Measurements from ENCODE around the gene WWP2. TPM values are rescaled to one million over a fixed set of nuclear protein-coding genes. Genes with fewer than 3 reads are reported as not detected.
"Not testable (repeated sequence)": the region's sequence is repeated elsewhere in the genome, so short reads cannot be mapped to it uniquely, and the experiment has no call there.

Gene WWP2
- total and polyA plus RNA-seq, 9 donors: 22.5 to 49.4 (median 39.3) TPM

DNA sequence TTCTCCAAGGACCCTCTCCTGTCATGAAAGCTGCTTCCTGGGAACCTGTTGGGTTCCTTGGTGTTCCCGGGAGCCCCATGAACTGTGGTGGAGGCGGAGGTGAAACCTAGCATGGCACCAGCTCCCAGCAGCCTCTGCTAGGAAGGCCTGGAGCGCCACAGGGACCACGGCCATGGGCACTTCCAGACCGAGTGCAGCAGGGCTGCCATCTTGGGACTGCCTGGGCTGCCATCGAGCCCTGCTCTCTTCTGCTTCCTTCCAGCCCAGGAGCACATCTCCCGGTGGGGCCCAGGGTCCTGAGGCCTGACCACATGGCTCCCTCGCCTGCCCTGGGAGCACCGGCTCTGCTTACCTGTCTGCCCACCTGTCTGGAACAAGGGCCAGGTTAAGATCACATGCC is 201.2 kb downstream of the WWP2 start:
- 89% methylated on average over 6 of the region's 9 CpGs; no CpG with 5 or more reads in 2 of the 3 donors for WGBS, 3 donors

DNA sequence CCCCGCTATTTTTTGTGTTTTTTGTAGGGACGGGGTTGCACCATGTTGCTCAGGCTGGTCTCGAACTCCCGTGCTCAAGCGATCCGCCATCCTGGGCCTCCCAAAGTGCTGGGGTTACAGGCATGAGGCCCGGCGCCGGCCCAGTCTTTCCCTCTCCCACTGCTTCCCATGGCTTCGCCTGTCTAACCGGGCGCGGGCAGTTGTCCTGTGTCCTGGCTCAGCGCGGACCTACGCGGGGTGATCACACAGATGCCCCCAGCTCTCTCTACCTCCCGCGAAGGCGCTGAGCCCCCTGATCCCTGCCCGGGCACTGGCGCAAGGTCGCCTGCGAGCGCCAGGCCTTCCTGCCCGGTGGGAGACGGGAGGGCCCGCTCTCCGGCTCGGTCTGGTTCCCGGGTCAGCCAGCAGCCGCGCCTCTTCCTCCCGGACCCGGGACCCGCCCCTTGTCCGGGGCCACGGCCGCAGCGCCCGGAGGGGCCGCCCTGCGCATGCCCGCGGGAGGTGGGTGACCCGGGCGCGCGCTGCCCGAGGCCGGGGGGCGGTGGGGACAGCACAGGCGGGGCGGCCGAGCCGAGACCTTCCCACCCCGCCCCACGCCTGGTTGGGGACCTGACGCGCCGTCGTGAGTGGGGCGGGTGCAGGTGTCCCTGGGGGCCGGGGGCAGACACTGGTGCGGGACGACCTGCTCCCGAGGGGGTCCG is 203.0 kb downstream of the WWP2 start:
- H3K27ac ChIP-seq: peak overlapping the region in 1 of 2 donors; percentile 33
- H3K36me3 ChIP-seq; H3K27me3 ChIP-seq; H3K4me1 ChIP-seq (ENCODE audit: insufficient read depth); intact Hi-C loops (cut with DNase I); H3K9me3 ChIP-seq: not testable (repeated sequence)
- 15 to 63% (median 33%) methylated on average over 6 to 53 of the region's 68 CpGs for WGBS, 3 donors
- DNase-seq: peak; percentile 26 to 82 (median 63)
- H3K4me3 ChIP-seq: peak overlapping the region; percentile 39

More for the DNA sequence above, 201.2 kb downstream of the WWP2 start:
- H3K4me1 ChIP-seq (ENCODE audit: insufficient read depth); H3K36me3 ChIP-seq; intact Hi-C loops (cut with DNase I); H3K9me3 ChIP-seq; H3K4me3 ChIP-seq; H3K27ac ChIP-seq; DNase-seq; H3K27me3 ChIP-seq: not testable (repeated sequence)

GRCh38 chr16:69965661-69966054 is 203.5 kb downstream of the WWP2 start:
- Histone ChIP-seq H3K4me3 (peak overlapping the region; percentile 39), H3K27ac (peak overlapping the region in 1 of 2 donors; percentile 33)
- H3K27me3 ChIP-seq; DNase-seq; H3K36me3 ChIP-seq; H3K9me3 ChIP-seq; H3K4me1 ChIP-seq (ENCODE audit: insufficient read depth); intact Hi-C loops (cut with DNase I): not testable (repeated sequence)
- WGBS, 3 donors: 13 to 18% methylated on average over 5 to 6 of the region's 24 CpGs; no CpG with 5 or more reads in 1 of the 3 donors

- H3K36me3 ChIP-seq; intact Hi-C loops (cut with DNase I); H3K4me3 ChIP-seq; H3K9me3 ChIP-seq; H3K4me1 ChIP-seq (ENCODE audit: insufficient read depth); H3K27ac ChIP-seq; H3K27me3 ChIP-seq; DNase-seq: not testable (repeated sequence)
- WGBS, 3 donors: no CpG with 5 or more reads among the region's 5 CpGs
These were observed 205.6 kb downstream of the WWP2 start for GRCh38 chr16:69967688-69968087.

DNA sequence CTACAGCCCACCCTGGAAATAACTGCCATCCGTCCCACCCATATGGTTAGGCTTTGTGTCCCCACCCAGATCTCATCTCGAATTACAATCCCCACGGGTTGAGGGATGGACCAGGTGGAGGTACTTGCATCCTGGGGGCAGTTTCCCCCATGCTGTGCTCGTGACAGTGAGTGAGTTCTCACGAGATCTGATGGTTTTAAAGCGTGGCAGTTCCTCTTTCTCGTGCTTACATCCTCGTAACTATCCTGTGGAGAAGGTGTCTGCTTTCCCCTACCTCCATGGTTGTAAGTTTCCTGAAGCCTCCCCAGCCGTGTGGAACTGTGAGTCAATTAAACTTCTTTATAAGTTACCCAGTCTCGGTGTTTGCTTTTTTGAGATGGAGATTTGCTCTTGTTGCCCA is 206.0 kb downstream of the WWP2 start:
- H3K4me3 ChIP-seq; H3K27ac ChIP-seq; DNase-seq; H3K9me3 ChIP-seq; H3K27me3 ChIP-seq; H3K36me3 ChIP-seq; intact Hi-C loops (cut with DNase I); H3K4me1 ChIP-seq (ENCODE audit: insufficient read depth): not testable (repeated sequence)
- WGBS, 3 donors: no CpG with 5 or more reads among the region's 10 CpGs

GRCh38 chr16:69969657-69970056 is 207.5 kb downstream of the WWP2 start:
- H3K27me3 ChIP-seq; H3K4me1 ChIP-seq (ENCODE audit: insufficient read depth); H3K27ac ChIP-seq; H3K36me3 ChIP-seq; H3K9me3 ChIP-seq; intact Hi-C loops (cut with DNase I); DNase-seq; H3K4me3 ChIP-seq: not testable (repeated sequence)
- WGBS, 3 donors: 86 to 92% (median 88%) methylated on average over 2 to 4 of the region's 4 CpGs

GRCh38 chr16:69972120-69972519 is 210.0 kb downstream of the WWP2 start:
- H3K27ac ChIP-seq; H3K36me3 ChIP-seq; H3K4me3 ChIP-seq; intact Hi-C loops (cut with DNase I); H3K4me1 ChIP-seq (ENCODE audit: insufficient read depth); H3K27me3 ChIP-seq; H3K9me3 ChIP-seq; DNase-seq: not testable (repeated sequence)
- WGBS, 3 donors: 82 to 86% (median 83%) methylated on average over 2 to 5 of the region's 7 CpGs

- H3K36me3 ChIP-seq; DNase-seq; intact Hi-C loops (cut with DNase I); H3K4me1 ChIP-seq (ENCODE audit: insufficient read depth); H3K27ac ChIP-seq; H3K27me3 ChIP-seq; H3K4me3 ChIP-seq; H3K9me3 ChIP-seq: not testable (repeated sequence)
- 72 to 89% (median 85%) methylated on average over 3 to 8 of the region's 8 CpGs for WGBS, 3 donors
These were observed 210.8 kb downstream of the WWP2 start for GRCh38 chr16:69972935-69973334.

DNA sequence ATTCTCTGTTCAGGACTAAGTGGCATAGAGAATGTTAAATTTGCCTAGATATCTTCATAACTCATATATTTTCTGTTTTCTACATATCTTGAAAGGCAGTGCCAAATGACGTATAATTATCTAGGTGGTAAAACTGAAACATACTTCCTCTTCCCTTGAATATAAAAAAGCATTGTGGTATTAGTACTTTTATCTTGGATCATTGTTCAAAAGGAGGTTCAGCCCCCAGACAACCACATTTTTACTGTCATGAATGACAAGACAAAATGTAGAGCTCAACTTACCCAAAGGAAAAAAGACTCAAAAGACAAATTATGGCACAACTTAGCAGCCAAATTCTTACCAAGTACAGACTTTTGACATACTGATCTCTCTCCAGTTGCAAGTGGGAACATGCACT is 223.1 kb downstream of the WWP2 start:
- DNase-seq; H3K4me1 ChIP-seq (ENCODE audit: insufficient read depth); H3K36me3 ChIP-seq; H3K9me3 ChIP-seq; H3K4me3 ChIP-seq; H3K27ac ChIP-seq; H3K27me3 ChIP-seq; intact Hi-C loops (cut with DNase I): not testable (repeated sequence)
- WGBS, 3 donors: 91 to 100% (median 91%) methylated on average over 1 of the region's 1 CpG

MicroRNA genes within 50 kb of the gene (microRNA counts, 767-probe panel; counts per million panel counts)
- microRNA hsa-miR-140-3p: 530 counts per million, percentile 78 among the panel's probes with 10 or more counts
- microRNA hsa-miR-140-5p: 4,118 counts per million, percentile 90 among the panel's probes with 10 or more counts

Small RNA genes lying within 50 kb of the gene (microRNA-seq; reads per million reads assigned to microRNA genes)
- gene MIR140: 3,707 to 6,824 (median 4,210) reads per million in 3 donors

Small RNA genes lying within 50 kb of the gene (small RNA-seq; reads per million reads assigned to genes)
- gene AC026468.1: not detected
- gene MIR140: 151 reads per million, percentile 92 among the genes with 10 or more reads in this experiment
- gene RF00091: not detected

Other genes starting within 250 kb of the WWP2 start
- 10 to 100 TPM; 33.5 to 47.9 (median 38.1) TPM for gene NFAT5, start 196.4 kb upstream of the WWP2 start, total RNA-seq
- gene NFAT5, start 196.4 kb upstream of the WWP2 start, polyA plus RNA-seq: 10 to 100 TPM in 1 of 2 donors, 1 to 10 TPM in 1; 8.2 to 23.7 TPM
- gene NQO1, start 35.8 kb upstream of the WWP2 start, total RNA-seq: 10 to 100 TPM in 3 of 7 donors, 1 to 10 TPM in 4; 7.9 to 29.1 (median 9.9) TPM
- 10 to 100 TPM; 13.1 to 27.1 TPM for gene NQO1, start 35.8 kb upstream of the WWP2 start, polyA plus RNA-seq
- 10 to 100 TPM; 38.2 to 78.8 (median 62.1) TPM for gene NOB1, start 7.4 kb upstream of the WWP2 start, total RNA-seq
- 10 to 100 TPM; 75.1 to 86.6 TPM for gene NOB1, start 7.4 kb upstream of the WWP2 start, polyA plus RNA-seq
- 1 to 10 TPM in 2 of 7 donors, under 1 TPM in 4, not detected in 1; 0.12 to 1.5 (median 0.39) TPM for gene CLEC18A, start 189.0 kb downstream of the WWP2 start, total RNA-seq
- gene CLEC18A, start 189.0 kb downstream of the WWP2 start, polyA plus RNA-seq: under 1 TPM; 0.47 to 0.64 TPM

All from ovary (tissue), 9 donors.